Right ventricle myocardium inferior (tissue), 1 donor: ENCODE data around the gene HSD17B4. TPM values are rescaled to one million over a fixed set of nuclear protein-coding genes. Genes with fewer than 3 reads are reported as not detected.
"Not testable (repeated sequence)": the region's sequence is repeated elsewhere in the genome, so short reads cannot be mapped to it uniquely, and the experiment has no call there.

ENCODE experiments used
- ATAC-seq: fragments of 200-7000 bp; cut with Tn5 transposase; one replicate; pipeline ENCODE4 v1.9.1; 2020; ENCODE audit warnings: mild to moderate bottlenecking, moderate library complexity
- DNase-seq: peaks from one replicate; pipeline ENCODE4 v3.0.0; 2021; ENCODE audit errors: missing footprints
- intact Hi-C: fragments of 100-400 bp; cut with DNase I; formaldehyde crosslinking; loops from one replicate; pipeline ENCODE4 v1.11.0; 2022
- total RNA-seq: library from RNA; stranded (reverse); fragmentation: NEBNext Ultra II Directional; extraction: Animal tissue kit (Norgen Biotek cat#: 25700); gene quantifications from one replicate; pipeline ENCODE4 v1.2.1, GENCODE V29; 2021
- donor health status: DM: no; HTN: yes; CAD: no; lungs with severe emphysema.

Gene HSD17B4
- total RNA-seq, 1 donor from 2014 or later, result 297 TPM

DNA sequence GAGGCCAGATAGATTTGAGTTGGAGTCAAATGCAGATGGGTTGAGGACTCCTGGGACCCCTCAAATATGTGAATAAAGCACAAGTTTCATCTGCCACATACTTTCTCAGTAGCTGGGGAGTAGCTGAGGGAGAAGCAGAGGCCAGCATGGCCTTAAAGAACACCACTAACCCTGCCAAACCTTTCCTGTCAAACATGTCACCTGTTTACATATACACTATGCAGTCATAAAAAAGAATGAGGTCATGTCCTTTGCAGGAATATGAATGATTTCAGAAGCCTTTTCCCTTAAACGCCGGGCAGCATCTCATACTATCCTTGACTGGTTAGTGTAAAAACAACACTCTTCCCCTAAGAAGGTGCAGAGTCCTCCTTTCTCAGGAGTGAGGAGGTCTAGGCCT is 25.2 kb upstream of the HSD17B4 start:
- no peak for DNase-seq
- no peak for ATAC-seq
- intact Hi-C loops, result no loop called here

DNA sequence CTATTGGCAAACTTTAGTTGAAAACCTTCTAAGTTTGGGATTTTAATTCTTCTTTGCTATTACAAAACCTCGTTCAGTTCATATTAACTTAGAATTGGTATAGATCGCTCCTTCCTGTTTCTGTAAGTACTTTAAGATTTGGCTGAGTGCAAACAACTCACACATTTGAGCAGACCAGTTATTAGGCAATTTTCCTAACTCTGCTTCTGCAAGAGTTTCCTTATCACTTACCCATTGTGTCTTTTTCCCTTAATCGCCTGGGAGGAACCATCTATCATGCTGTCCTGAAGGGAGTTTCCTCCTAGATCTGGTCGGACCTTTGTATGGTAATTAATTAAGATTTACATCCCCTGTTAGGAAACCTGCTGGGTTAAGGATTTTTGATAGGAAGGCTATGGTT is 24.7 kb upstream of the HSD17B4 start:
- intact Hi-C loops, DNase-seq, ATAC-seq: not testable (repeated sequence)

GRCh38 chr5:119428166-119428565 is 24.1 kb upstream of the HSD17B4 start:
- DNase-seq, intact Hi-C loops, ATAC-seq: not testable (repeated sequence)

- intact Hi-C loops, DNase-seq, ATAC-seq: not testable (repeated sequence)
Observed at GRCh38 chr5:119428574-119428973, 23.7 kb upstream of the HSD17B4 start.

- DNase-seq, result not testable (repeated sequence)
Observed at GRCh38 chr5:119432674-119433237, 19.5 kb upstream of the HSD17B4 start.

GRCh38 chr5:119435436-119436132 is 16.7 kb upstream of the HSD17B4 start:
- peak; percentile 92 for DNase-seq
- intact Hi-C loops, result no loop called here
- ATAC-seq, result peak; percentile 42

More at GRCh38 chr5:119432674-119433237, 19.5 kb upstream of the HSD17B4 start:
- intact Hi-C loops, ATAC-seq: not testable (repeated sequence)

DNA sequence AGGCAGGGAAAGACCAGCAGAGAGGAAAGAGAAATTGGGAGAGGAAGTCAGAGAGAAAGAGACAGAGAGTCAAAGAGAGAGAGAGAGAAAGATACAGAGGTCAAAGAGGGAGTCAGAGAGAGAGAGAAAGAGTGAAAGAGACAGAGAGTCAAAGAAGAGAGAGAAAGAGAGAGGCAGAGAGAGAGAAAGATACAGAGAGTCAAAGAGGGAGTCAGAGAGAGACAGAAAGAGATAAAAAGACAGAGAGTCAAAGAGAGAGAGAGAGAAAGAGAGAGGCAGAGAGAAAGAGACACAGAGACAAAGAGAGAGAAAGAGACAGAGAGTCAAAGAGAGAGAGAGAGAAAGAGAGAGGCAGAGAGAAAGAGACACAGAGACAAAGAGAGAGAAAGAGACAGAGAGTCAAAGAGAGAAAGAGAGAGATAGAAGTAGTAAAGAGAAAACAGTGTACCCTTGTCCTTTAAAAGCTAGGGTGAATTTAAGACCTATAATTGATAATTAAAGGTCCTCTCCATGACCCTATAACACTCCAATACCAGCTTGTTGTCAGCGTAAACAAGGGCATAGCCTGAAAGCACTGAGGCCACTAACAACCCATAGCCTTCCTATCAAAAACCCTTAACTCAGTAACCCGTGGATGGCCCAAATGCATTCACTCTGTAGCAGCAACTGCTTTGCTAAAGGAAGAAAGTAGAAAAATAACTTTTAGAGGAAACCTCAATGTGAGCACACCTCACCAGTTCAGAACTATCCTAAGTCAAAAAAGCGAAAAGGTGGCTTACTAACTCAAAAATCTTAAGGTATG is 14.3 kb upstream of the HSD17B4 start:
- ATAC-seq, intact Hi-C loops, DNase-seq: not testable (repeated sequence)

- ATAC-seq, DNase-seq, intact Hi-C loops: not testable (repeated sequence)
Observed at GRCh38 chr5:119438587-119438917, 13.7 kb upstream of the HSD17B4 start.

GRCh38 chr5:119439140-119439631 is 13.1 kb upstream of the HSD17B4 start:
- ATAC-seq, result no peak
- intact Hi-C loops, result no loop called here
- DNase-seq, result no peak

- intact Hi-C loops, DNase-seq, ATAC-seq: not testable (repeated sequence)
Observed at GRCh38 chr5:119439632-119440031, 12.7 kb upstream of the HSD17B4 start.

- intact Hi-C loops, ATAC-seq: not testable (repeated sequence)
Observed at GRCh38 chr5:119444643-119445042, 7.7 kb upstream of the HSD17B4 start.

GRCh38 chr5:119445544-119445943 is 6.8 kb upstream of the HSD17B4 start:
- DNase-seq (no peak), ATAC-seq (no peak)

More at GRCh38 chr5:119444643-119445042, 7.7 kb upstream of the HSD17B4 start:
- DNase-seq, result not testable (repeated sequence)

DNA sequence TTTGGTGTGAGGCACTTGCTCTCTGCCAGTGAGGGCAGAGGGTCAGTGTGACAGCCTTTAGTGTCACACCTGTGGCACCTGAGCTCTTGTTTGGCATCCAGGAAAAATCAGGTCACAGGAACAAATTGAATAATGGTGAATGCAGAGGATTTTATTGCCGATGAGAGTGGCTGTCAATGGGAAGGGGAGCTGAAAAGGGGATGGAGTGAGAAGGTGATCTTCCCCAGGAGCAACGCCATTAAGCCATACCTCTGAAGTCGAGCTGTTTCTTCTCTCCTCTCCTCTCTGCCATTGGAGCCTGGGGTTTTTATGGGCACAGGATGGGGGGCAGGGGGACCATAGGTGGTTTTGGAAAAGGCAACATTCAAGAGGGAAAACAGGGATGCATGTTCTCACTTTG is 2.4 kb upstream of the HSD17B4 start:
- intact Hi-C loops, result no loop called here
- ATAC-seq, result no peak

More at GRCh38 chr5:119445544-119445943, 6.8 kb upstream of the HSD17B4 start:
- intact Hi-C loops, result no loop called here

DNA sequence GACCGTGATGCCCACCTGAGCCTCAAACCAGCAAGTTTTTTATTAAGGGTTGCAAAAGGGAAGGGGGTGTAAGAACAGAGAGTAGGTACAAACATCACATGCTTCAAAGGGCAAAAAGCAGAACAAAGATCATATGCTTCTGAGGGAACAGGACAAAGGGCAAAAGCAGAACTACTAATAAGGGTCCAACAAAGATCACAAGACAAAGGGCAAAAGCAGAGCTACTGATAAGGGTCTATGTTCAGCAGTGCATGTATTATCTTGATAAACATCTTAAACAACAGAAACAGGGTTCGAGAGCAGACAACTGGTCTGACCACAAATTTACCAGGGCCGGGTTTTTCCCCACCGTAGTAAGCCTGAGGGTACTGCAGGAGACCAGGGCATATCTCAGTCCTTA is 1.7 kb upstream of the HSD17B4 start:
- intact Hi-C loops, ATAC-seq, DNase-seq: not testable (repeated sequence)

More for the DNA sequence above, 2.4 kb upstream of the HSD17B4 start:
- DNase-seq, result no peak

GRCh38 chr5:119451561-119451960 is 736 bp upstream of the HSD17B4 start:
- ATAC-seq (no peak), DNase-seq (no peak)
- intact Hi-C loops, result no loop called here

DNA sequence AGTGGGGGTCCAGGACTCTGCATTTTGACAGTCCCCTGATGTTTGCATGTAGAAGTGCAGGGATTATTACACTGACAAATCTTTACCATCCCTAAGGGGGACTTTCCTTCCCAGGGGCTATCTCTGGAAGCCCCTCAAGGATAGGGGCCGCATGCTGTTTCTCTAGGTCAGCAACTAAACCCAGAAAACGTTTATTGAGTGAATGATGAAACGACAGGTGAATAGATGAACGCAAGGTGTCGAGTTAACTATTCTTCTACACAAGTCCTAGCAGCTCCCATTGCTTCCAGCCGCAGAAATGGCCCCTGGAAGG is 281 bp upstream of the HSD17B4 start:
- intact Hi-C loops, result loop anchor here (2.0 kb wide), 1 partner anchor 381 kb away; the partner anchor contains the start of gene DMXL1
- no peak for ATAC-seq
- DNase-seq, result no peak

DNA sequence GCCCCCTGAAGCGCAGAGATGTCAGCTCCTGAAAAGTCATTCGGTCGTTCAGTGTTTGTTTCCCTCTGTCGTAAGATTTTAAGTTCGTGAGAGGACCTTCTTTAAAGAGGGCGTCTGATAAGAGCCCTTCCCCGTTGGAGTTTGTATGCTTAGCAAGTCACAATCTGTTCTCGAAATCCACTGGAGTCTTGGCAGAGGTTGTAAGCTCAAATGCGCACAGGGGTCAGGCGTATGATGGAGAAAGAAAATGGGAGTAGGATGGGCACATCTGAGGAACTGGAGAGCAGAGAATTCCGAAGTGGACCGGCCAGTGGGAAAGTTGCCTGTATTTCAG is 710 bp downstream of the HSD17B4 start:
- ATAC-seq, result peak; percentile 53
- intact Hi-C loops, result loop anchor here (2.0 kb wide), 1 partner anchor 382 kb away; the partner anchor contains the start of gene DMXL1
- DNase-seq, result no peak

DNA sequence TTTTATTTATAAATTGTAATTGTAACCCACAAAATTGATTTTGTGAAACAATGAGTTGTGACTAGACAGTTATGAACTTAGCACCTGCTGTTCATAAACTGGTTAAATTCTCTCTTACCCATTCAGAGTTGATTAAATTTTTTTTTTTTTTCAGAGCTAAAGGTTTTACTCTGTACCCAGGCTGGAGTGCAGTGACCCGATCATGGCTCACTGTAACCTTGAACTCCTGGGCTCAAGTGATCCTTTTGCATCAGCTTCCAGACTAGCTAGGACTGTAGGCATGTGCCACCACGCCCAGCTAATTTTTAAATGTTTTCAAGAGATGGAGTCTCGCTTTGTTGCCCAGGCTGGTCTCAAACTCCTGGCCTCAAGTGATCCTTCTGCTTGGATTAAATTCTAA is 1.9 kb downstream of the HSD17B4 start:
- no peak for ATAC-seq
- intact Hi-C loops, result no loop called here
- no peak for DNase-seq

GRCh38 chr5:119458911-119459632 is 6.8 kb downstream of the HSD17B4 start:
- ATAC-seq, result no peak
- no peak for DNase-seq
- intact Hi-C loops, result no loop called here
